Measurements from ENCODE around the gene RBM4. TPM values are rescaled to one million over a fixed set of nuclear protein-coding genes. Genes with fewer than 3 reads are reported as not detected.

Gene RBM4
- total and polyA plus RNA-seq, 2 of the 13 experiments (the other 11 are each of a cell fraction or from before 2014, with no cell fraction given) = 126 to 136 TPM

- TF ChIP-seq ZNF354B (CRISPR knock-in tag; IDR thresholded peaks at IDR 0.05) (0 out of 2 replicates have a peak, but pooled peaks have one; percentile 71), HMGA1 (CRISPR knock-in tag; conservative IDR thresholded peaks at IDR 0.05) (no peak), LRRFIP1 (CRISPR knock-in tag; conservative IDR thresholded peaks at IDR 0.05) (no peak), PHB2 (IDR thresholded peaks at IDR 0.05; ENCODE audit: partially characterized antibody) (no peak), REL (CRISPR knock-in tag; conservative IDR thresholded peaks at IDR 0.05) (no peak; the same call in 1 of the 2 replicates), ZSCAN5A (CRISPR knock-in tag; IDR thresholded peaks at IDR 0.05; ENCODE audit: borderline replicate concordance) (0 out of 2 replicates have a peak, but pooled peaks have one; percentile 75), GTF3A (CRISPR knock-in tag; conservative IDR thresholded peaks at IDR 0.05) (peak; percentile 22; the same call in 1 of the 2 replicates), CCAR2 (optimal IDR thresholded peaks at IDR 0.05; ENCODE audit: low read depth, low read length) (no peak), ZNF503 (CRISPR knock-in tag; IDR thresholded peaks at IDR 0.05) (peak; percentile 60; the same call in 1 of the 2 replicates), ZNF564 (CRISPR knock-in tag; IDR thresholded peaks at IDR 0.05) (no peak; the same call in 1 of the 2 replicates), SP1 (IDR thresholded peaks at IDR 0.05) (no peak), SP1 (CRISPR knock-in tag; IDR thresholded peaks at IDR 0.05) (peak; percentile 38), KDM2A (CRISPR knock-in tag; IDR thresholded peaks at IDR 0.05; ENCODE audit: borderline replicate concordance, low read depth) (peak; percentile 86), ELF1 (CRISPR knock-in tag; IDR thresholded peaks at IDR 0.05) (peak; percentile 61), CHD4 (IDR thresholded peaks at IDR 0.05; ENCODE audit: borderline replicate concordance, low read length) (no peak; the same call in 1 of the 2 replicates), TCF7L2 (IDR thresholded peaks at IDR 0.05; ENCODE audit: low read depth, low read length) (no peak), TAF1 (CRISPR knock-in tag; IDR thresholded peaks at IDR 0.05) (peak; percentile 89), CCDC6 (CRISPR knock-in tag; IDR thresholded peaks at IDR 0.05) (no peak; the same call in 1 of the 2 replicates), ZNF652 (CRISPR knock-in tag; IDR thresholded peaks at IDR 0.05; ENCODE audit: borderline replicate concordance, low read depth) (no peak)
- TF ChIP-seq, protein P1, sequence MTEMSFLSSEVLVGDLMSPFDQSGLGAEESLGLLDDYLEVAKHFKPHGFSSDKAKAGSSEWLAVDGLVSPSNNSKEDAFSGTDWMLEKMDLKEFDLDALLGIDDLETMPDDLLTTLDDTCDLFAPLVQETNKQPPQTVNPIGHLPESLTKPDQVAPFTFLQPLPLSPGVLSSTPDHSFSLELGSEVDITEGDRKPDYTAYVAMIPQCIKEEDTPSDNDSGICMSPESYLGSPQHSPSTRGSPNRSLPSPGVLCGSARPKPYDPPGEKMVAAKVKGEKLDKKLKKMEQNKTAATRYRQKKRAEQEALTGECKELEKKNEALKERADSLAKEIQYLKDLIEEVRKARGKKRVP (CRISPR knock-in tag; IDR thresholded peaks at IDR 0.05) = 0 out of 4 replicates have a peak, but pooled peaks of 1 of the 2 experiments have one; percentile 45
Measured at GRCh38 chr11:66592457-66593302, 45.8 kb upstream of the RBM4 start, which contains the start of the genes CCDC87 and CCS (continued).

All from HepG2 (cell line).